Activated CD4-positive, alpha-beta memory T cell treated with anti-CD3 and anti-CD28 coated beads for 36 hours (primary cell): Measurements from ENCODE around the gene CDCA3. TPM values are rescaled to one million over a fixed set of nuclear protein-coding genes. Genes with fewer than 3 reads are reported as not detected.
A peak's percentile ranks its signal among the peaks of the same experiment; 100 is the strongest.
"Not testable (repeated sequence)": the region's sequence is repeated elsewhere in the genome, so short reads cannot be mapped to it uniquely, and the experiment has no call there.

Source experiments
- CTCF ChIA-PET: fragments of 350-600 bp; sonication (Branson Sonifier 250); formaldehyde crosslinking; loops from one replicate; lab custom pipeline; 2021; ENCODE audit warnings: antibody characterized with exemption, inconsistent platforms; lab: Charles Lee
- POLR2A ChIA-PET: fragments of 350-600 bp; sonication (Branson Sonifier 250); formaldehyde crosslinking; loops from one replicate; lab custom pipeline; 2021; ENCODE audit warnings: antibody characterized with exemption; lab: Charles Lee
- DNase-seq: peaks from one replicate; pipeline ENCODE4 v3.0.0-alpha.2; 2020
- H3K27ac Mint-ChIP-seq: one replicate; pipeline ENCODE4 v1.8.0; 2021; ENCODE audit warnings: mixed read lengths
- H3K27me3 Mint-ChIP-seq: one replicate; pipeline ENCODE4 v1.8.0; 2021; ENCODE audit warnings: mixed read lengths
- H3K36me3 Mint-ChIP-seq: one replicate; pipeline ENCODE4 v1.8.0; 2021; ENCODE audit warnings: mixed read lengths
- H3K4me1 Mint-ChIP-seq: one replicate; pipeline ENCODE4 v1.8.0; 2021; ENCODE audit warnings: low read depth, mixed read lengths
- H3K4me3 Mint-ChIP-seq: one replicate; pipeline ENCODE4 v1.8.0; 2021; ENCODE audit warnings: mild to moderate bottlenecking, mixed read lengths
- H3K9me3 Mint-ChIP-seq: one replicate; pipeline ENCODE4 v1.8.0; 2021; ENCODE audit warnings: mixed read lengths
- intact Hi-C: fragments of 100-400 bp; cut with micrococcal nuclease; formaldehyde crosslinking; loops from one replicate; pipeline ENCODE4 v1.15.1; 2023
- total RNA-seq, 2 experiments: library from RNA; stranded (reverse); gene quantifications; one replicate each; pipeline ENCODE4 v1.2.3, GENCODE V29; 2021

The CDCA3 gene
- total RNA-seq, 2 experiments from 2014 or later = 80.3 to 87.8 TPM

- H3K9me3 Mint-ChIP-seq, H3K36me3 Mint-ChIP-seq, intact Hi-C loops, DNase-seq, POLR2A ChIA-PET, H3K27me3 Mint-ChIP-seq, H3K4me3 Mint-ChIP-seq: not testable (repeated sequence)
- peak overlapping the region; percentile 38 for H3K27ac Mint-ChIP-seq
- CTCF ChIA-PET = interaction anchor here (3.2 kb wide), 1 partner anchor 20 kb away, joined by 27 read pairs; no protein-coding TSS in a partner anchor
- H3K4me1 Mint-ChIP-seq = peaks cover 17% of the 10 kb centered on the region
Measured at GRCh38 chr12:6888794-6889193, 37.7 kb upstream of the CDCA3 start.

- peaks cover 17% of the 10 kb centered on the region for H3K4me1 Mint-ChIP-seq
- POLR2A ChIA-PET = no interaction called here
- intact Hi-C loops = no loop called here
- DNase-seq = no peak
- H3K4me3 Mint-ChIP-seq = no peak overlapping the region
- CTCF ChIA-PET = no interaction called here
- peak overlapping the region; percentile 38 for H3K27ac Mint-ChIP-seq
- no peaks in the 10 kb centered on the region for H3K27me3 Mint-ChIP-seq
- peaks cover 8% of the 10 kb centered on the region for H3K36me3 Mint-ChIP-seq
- no peaks in the 10 kb centered on the region for H3K9me3 Mint-ChIP-seq
Measured at GRCh38 chr12:6888360-6888759, 37.3 kb upstream of the CDCA3 start.

DNA sequence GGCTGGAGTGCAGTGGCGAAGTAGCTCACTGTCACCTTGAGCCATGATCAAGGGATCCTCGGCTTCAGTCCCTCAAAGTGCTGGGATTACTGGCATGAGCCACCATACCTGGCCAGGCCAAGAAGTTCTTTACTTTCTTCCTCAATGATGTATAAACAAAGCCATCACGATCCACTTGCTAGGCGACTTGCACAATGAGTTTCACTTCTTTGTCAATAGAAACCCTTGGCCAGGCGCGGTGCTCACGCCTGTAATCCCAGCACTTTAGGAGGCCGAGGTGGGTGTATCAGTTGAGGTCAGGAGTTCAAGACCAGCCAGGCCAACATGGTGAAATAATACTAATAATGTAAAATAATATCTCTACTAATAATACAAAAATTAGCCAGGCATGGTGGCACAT, 36.4 kb upstream of the CDCA3 start:
- H3K4me3 Mint-ChIP-seq = no peak overlapping the region
- POLR2A ChIA-PET = interaction anchor here (1.0 kb wide), 1 partner anchor 14 kb away, joined by 3 read pairs; the partner anchor contains the start of gene SPSB2

GRCh38 chr12:6886206-6886999, 35.3 kb upstream of the CDCA3 start:
- H3K27ac Mint-ChIP-seq, H3K4me1 Mint-ChIP-seq, H3K9me3 Mint-ChIP-seq, CTCF ChIA-PET, intact Hi-C loops, H3K27me3 Mint-ChIP-seq, H3K36me3 Mint-ChIP-seq, H3K4me3 Mint-ChIP-seq, DNase-seq: not testable (repeated sequence)
- POLR2A ChIA-PET = interaction anchor here (1.0 kb wide), 1 partner anchor 13 kb away, joined by 3 read pairs; the partner anchor contains the start of gene SPSB2

More for the DNA sequence above, 36.4 kb upstream of the CDCA3 start:
- H3K36me3 Mint-ChIP-seq = peaks cover 8% of the 10 kb centered on the region
- H3K9me3 Mint-ChIP-seq = no peaks in the 10 kb centered on the region
- DNase-seq = no peak
- peaks cover 15% of the 10 kb centered on the region for H3K4me1 Mint-ChIP-seq
- H3K27me3 Mint-ChIP-seq = no peaks in the 10 kb centered on the region
- intact Hi-C loops = no loop called here
- H3K27ac Mint-ChIP-seq = no peak overlapping the region
- CTCF ChIA-PET = no interaction called here

DNA sequence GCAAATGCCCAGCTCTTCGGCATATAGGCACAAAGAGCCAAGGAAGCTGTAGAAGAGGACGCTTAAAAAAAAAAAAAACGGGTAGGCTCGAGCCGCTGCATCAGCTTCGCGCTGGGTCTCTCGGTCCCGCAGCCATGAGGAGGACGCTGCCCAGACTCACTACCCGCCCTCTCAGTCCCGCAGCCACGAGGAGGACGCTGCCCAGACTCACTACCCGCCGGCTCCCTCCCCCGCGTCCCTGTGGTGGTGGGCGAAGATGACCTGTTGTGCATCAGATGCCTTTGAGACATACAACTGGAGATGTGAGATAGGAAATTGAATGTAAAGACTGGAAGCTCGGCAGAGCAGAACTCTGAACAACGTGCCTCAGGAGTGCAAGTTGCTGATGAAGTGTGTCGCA, 33.5 kb upstream of the CDCA3 start:
- DNase-seq = no peak
- intact Hi-C loops = no loop called here
- H3K36me3 Mint-ChIP-seq = peaks cover 6% of the 10 kb centered on the region
- H3K4me3 Mint-ChIP-seq = no peak overlapping the region
- no peaks in the 10 kb centered on the region for H3K27me3 Mint-ChIP-seq
- H3K9me3 Mint-ChIP-seq = no peaks in the 10 kb centered on the region
- POLR2A ChIA-PET = no interaction called here
- no peak overlapping the region for H3K27ac Mint-ChIP-seq
- no peaks in the 10 kb centered on the region for H3K4me1 Mint-ChIP-seq
- CTCF ChIA-PET = interaction anchor here (0.6 to 0.8 kb wide), 2 partner anchors 11 to 41 kb away, joined by 3 read pairs; partner anchors contain the start of gene SPSB2

DNA sequence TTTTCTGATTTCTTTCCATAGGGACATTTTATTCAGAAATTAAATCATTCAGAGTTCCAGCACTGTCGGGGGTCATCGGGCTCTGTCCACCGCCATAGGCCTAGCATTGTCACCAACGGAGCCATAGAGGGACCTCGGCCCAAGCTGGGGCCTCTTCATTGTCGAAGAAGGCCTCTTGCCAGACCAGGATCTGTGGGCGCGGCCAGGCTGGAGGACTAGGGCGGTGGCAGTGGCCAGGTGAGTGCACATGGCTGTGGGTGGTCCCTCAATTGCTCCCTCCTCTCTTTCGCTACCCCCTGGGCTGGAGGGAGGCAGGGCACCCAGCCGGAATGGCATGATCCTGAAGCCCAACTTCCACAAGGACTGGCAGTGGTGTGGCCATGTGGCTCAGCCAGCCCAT, 32.6 kb upstream of the CDCA3 start:
- Mint-ChIP-seq H3K27ac (no peak overlapping the region), H3K4me3 (no peak overlapping the region), H3K36me3 (peaks cover 6% of the 10 kb centered on the region), H3K9me3 (no peaks in the 10 kb centered on the region), H3K27me3 (no peaks in the 10 kb centered on the region), H3K4me1 (no peaks in the 10 kb centered on the region)
- no peak for DNase-seq
- intact Hi-C loops = no loop called here
- ChIA-PET CTCF (interaction anchor here (1.1 kb wide), 1 partner anchor 131 kb away, joined by 3 read pairs; the partner anchor contains the start of gene MLF2), POLR2A (no interaction called here)

DNA sequence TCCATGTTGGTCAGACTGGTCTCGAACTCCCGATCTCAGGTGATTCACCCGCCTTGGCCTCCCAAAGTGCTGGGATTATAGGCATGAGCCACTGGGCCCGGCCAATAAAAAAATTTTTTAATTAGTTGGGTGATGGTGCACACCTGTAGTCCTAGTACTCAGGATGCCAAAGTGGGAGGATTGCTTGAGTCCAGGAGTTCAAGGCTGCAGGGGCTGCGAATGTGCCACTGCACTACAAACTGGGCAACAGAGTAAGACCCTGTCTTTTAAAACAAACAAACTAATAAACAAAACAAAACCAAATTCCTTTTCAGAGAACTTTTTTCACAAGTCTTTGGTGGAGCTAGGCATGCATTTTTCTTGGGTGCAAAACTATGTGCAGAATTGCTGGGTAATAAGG, 32.2 kb upstream of the CDCA3 start:
- no peak overlapping the region for H3K4me3 Mint-ChIP-seq
- H3K36me3 Mint-ChIP-seq = peaks cover 6% of the 10 kb centered on the region
- DNase-seq = no peak
- intact Hi-C loops = no loop called here
- no peak overlapping the region for H3K27ac Mint-ChIP-seq
- ChIA-PET POLR2A (interaction anchor here (1.0 to 1.9 kb wide), 2 partner anchors 11 to 30 kb away, joined by 3 to 7 read pairs; partner anchors contain the start of gene SPSB2), CTCF (interaction anchor here (1.1 to 2.5 kb wide), 2 partner anchors 10 to 130 kb away, joined by 3 to 17 read pairs; partner anchors contain the start of genes MLF2 and SPSB2)
- H3K27me3 Mint-ChIP-seq = no peaks in the 10 kb centered on the region
- no peaks in the 10 kb centered on the region for H3K4me1 Mint-ChIP-seq
- H3K9me3 Mint-ChIP-seq = no peaks in the 10 kb centered on the region

GRCh38 chr12:6879824-6880223, 28.7 kb upstream of the CDCA3 start:
- H3K9me3 Mint-ChIP-seq = not testable (repeated sequence)
- CTCF ChIA-PET = interaction anchor here (0.7 to 2.0 kb wide), 2 partner anchors 11 to 15 kb away, joined by 3 to 7 read pairs; no protein-coding TSS in a partner anchor
- POLR2A ChIA-PET = interaction anchor here (0.6 kb wide), 1 partner anchor 119 kb away, joined by 4 read pairs; no protein-coding TSS in a partner anchor

DNA sequence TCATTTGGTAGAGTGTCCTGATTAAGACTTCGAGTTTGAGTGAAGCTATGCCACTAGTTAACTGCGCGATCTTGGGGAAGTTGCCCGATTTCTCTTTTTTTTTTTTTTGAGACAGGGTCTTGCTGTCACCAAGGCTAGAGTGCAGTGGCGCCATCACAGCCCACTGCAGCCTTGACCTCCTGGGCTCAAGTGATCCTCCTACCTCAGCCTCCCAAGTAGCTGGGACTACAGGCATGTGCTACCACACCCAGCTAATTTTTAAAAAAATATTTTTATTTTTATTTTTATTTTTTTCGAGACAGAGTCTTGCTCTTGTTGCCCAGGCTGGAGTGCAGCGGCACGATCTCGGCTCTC, 22.9 kb upstream of the CDCA3 start:
- Mint-ChIP-seq H3K4me3 (peak overlapping the region; percentile 87), H3K27ac (peak overlapping the region; percentile 85), H3K36me3 (peaks cover 43% of the 10 kb centered on the region), H3K4me1 (peaks cover 44% of the 10 kb centered on the region)
- DNase-seq, H3K27me3 Mint-ChIP-seq, H3K9me3 Mint-ChIP-seq: not testable (repeated sequence)
- ChIA-PET CTCF (interaction anchor here (2.5 to 4.1 kb wide), 4 partner anchors 18 to 52 kb away, joined by 10 to 74 read pairs (median 38); partner anchors contain the start of genes CDCA3, LRRC23 and USP5), POLR2A (interaction anchor here (0.6 to 5.7 kb wide), 5 partner anchors 21 to 234 kb away, joined by 3 to 59 read pairs (median 7); partner anchors contain the start of genes C12orf57, CDCA3, MLF2 and RNU7-1)
- intact Hi-C loops = loop anchor here (5.0 kb wide), 2 partner anchors 218 to 233 kb away; partner anchors contain the start of genes C1R and C1RL

More at GRCh38 chr12:6879824-6880223, 28.7 kb upstream of the CDCA3 start:
- H3K4me3 Mint-ChIP-seq, DNase-seq, H3K27me3 Mint-ChIP-seq, intact Hi-C loops, H3K4me1 Mint-ChIP-seq, H3K27ac Mint-ChIP-seq: not testable (repeated sequence)
- peaks cover 13% of the 10 kb centered on the region for H3K36me3 Mint-ChIP-seq

DNA sequence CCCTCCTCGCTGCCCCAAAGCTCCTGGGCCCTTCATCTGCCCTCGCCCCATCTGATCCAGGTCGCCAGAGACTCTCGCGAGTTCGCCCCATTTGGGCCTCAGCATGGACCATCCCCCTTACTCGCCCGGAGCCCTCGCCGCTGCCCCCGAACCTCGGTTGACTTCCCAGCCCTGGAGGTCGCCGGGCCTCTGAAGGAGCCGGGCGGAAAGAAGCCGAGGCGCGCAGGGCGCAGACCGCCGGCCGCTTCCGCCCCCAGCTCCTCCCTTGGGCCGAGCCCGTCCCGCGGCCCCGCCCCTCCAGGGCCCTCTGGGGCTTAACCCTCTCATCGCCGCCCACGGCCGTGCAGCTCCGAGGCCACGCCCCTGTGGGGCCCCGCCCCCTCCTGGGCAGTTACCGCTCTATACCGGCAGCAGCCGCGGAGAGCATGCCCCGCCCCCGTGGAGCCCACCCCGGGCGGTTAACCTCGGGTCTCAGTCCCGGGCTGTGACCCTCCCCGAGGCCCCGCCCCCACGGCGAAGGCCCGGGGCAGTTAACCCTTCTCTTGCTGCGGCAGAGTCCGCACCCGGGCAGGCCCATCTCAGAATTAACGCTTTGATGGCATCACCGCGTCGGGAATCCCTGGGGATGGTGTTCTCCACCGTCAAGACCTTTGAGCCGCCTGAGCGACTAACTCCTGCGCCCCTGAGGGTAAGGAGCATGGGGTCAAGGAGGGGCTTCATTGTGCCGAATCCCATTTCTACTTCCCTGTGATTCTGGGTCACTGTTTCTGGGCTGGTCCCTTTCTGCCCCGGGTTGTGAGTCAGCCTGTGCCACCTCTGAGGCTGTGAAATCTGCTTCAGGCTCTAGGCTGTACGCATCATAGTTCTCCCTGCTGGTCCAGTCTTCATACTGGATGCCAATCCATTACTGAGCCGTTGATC, 22.3 kb upstream of the CDCA3 start, which contains the start of gene SPSB2:
SPSB2 (minus strand) TSS at position 210 of the 921 bp plus-strand sequence. CDS start 402 bp downstream, outside the sequence.
- peaks cover 49% of the 10 kb centered on the region for H3K36me3 Mint-ChIP-seq
- peak within 1 kb of the TSS; percentile 87 for H3K4me3 Mint-ChIP-seq
- POLR2A ChIA-PET = interaction anchor here (0.6 to 5.7 kb wide), 27 partner anchors 9 to 338 kb away, joined by 3 to 59 read pairs (median 6); partner anchors contain the start of genes ATN1, C12orf57, CDCA3 and COPS7A
- CTCF ChIA-PET = interaction anchor here (0.6 to 4.1 kb wide), 43 partner anchors 9 to 408 kb away, joined by 3 to 74 read pairs (median 4); partner anchors contain the start of genes ACRBP, C12orf57, CD4 and CDCA3
- peak within 1 kb of the TSS; percentile 89 for H3K27ac Mint-ChIP-seq
- peak; percentile 99 for DNase-seq
- no peaks in the 10 kb centered on the region for H3K9me3 Mint-ChIP-seq
- H3K27me3 Mint-ChIP-seq = no peaks in the 10 kb centered on the region
- peaks cover 51% of the 10 kb centered on the region for H3K4me1 Mint-ChIP-seq
- intact Hi-C loops = loop anchor here (1.0 to 5.0 kb wide), 8 partner anchors 18 to 234 kb away; partner anchors contain the start of genes C1R, C1RL, ENO2 and LPCAT3
